ENCODE measurements around the gene MORN1. TPM values are rescaled to one million over a fixed set of nuclear protein-coding genes. Genes with fewer than 3 reads are reported as not detected.
"Not testable (repeated sequence)": the region's sequence is repeated elsewhere in the genome, so short reads cannot be mapped to it uniquely, and the experiment has no call there.

The MORN1 gene
- total RNA-seq, 4 donors from 2014 or later, result 3.0 to 34.0 (median 12.5) TPM

GRCh38 chr1:2299131-2299627, 92.2 kb downstream of the MORN1 start:
- Histone ChIP-seq H3K27ac (peak overlapping the region; percentile 82 to 87 (median 85)), H3K4me3 (no peak overlapping the region), H3K36me3 (peaks cover 0 to 5% (median 0%) of the 10 kb centered on the region in 4 donors), H3K4me1 (peaks cover 35 to 50% (median 44%) of the 10 kb centered on the region in 4 donors), H3K27me3 (no peaks in the 10 kb centered on the region), H3K9me3 (no peaks in the 10 kb centered on the region)
- intact Hi-C loops (cut with DNase I; ENCODE audit: low total_unique reads), result no loop called here
- in situ Hi-C loops (cut with MboI; ENCODE audit: low pct_ligation_motif_present in 1 of 4, low pct_unique_long_range_greater_than_20kb in 1 of 4, low sequenced_read_pairs in 3 of 4), result no loop called here
- 65% methylated on average over 9 of the region's 24 CpGs; no CpG with 5 or more reads in 1 of the 2 donors for WGBS, 2 donors (ENCODE audit: low coverage in 1 of 2)
- TF ChIP-seq POLR2A (IDR thresholded peaks at IDR 0.05) (no peak), EP300 (IDR thresholded peaks at IDR 0.05; ENCODE audit: low read depth) (no peak), POLR2AphosphoS5 (IDR thresholded peaks at IDR 0.05) (no peak)
- TF ChIP-seq, protein P1, sequence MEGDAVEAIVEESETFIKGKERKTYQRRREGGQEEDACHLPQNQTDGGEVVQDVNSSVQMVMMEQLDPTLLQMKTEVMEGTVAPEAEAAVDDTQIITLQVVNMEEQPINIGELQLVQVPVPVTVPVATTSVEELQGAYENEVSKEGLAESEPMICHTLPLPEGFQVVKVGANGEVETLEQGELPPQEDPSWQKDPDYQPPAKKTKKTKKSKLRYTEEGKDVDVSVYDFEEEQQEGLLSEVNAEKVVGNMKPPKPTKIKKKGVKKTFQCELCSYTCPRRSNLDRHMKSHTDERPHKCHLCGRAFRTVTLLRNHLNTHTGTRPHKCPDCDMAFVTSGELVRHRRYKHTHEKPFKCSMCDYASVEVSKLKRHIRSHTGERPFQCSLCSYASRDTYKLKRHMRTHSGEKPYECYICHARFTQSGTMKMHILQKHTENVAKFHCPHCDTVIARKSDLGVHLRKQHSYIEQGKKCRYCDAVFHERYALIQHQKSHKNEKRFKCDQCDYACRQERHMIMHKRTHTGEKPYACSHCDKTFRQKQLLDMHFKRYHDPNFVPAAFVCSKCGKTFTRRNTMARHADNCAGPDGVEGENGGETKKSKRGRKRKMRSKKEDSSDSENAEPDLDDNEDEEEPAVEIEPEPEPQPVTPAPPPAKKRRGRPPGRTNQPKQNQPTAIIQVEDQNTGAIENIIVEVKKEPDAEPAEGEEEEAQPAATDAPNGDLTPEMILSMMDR (IDR thresholded peaks at IDR 0.05), result no peak
- no peak for DNase-seq

- Histone ChIP-seq H3K4me1 (peaks cover 37 to 55% (median 48%) of the 10 kb centered on the region in 4 donors), H3K9me3 (no peaks in the 10 kb centered on the region), H3K27me3 (no peaks in the 10 kb centered on the region), H3K27ac (peak overlapping the region in 3 of 4 donors; percentile 82 to 87 (median 85)), H3K36me3 (peaks cover 0 to under 1% (median 0%) of the 10 kb centered on the region in 4 donors), H3K4me3 (no peak overlapping the region)
- intact Hi-C loops (cut with DNase I; ENCODE audit: low total_unique reads) (no loop called here), in situ Hi-C loops (cut with MboI; ENCODE audit: low pct_ligation_motif_present in 1 of 4, low pct_unique_long_range_greater_than_20kb in 1 of 4, low sequenced_read_pairs in 3 of 4) (no loop called here)
- 80 to 87% methylated on average over 2 to 12 of the region's 12 CpGs for WGBS, 2 donors (ENCODE audit: low coverage in 1 of 2)
- no peak for DNase-seq
- TF ChIP-seq POLR2A (IDR thresholded peaks at IDR 0.05), result no peak
- no peak for TF ChIP-seq EP300 (IDR thresholded peaks at IDR 0.05; ENCODE audit: low read depth)
- TF ChIP-seq POLR2AphosphoS5 (IDR thresholded peaks at IDR 0.05), result no peak
- TF ChIP-seq, protein P1 (IDR thresholded peaks at IDR 0.05), result no peak
Observed at GRCh38 chr1:2298685-2299084, 92.7 kb downstream of the MORN1 start.

DNA sequence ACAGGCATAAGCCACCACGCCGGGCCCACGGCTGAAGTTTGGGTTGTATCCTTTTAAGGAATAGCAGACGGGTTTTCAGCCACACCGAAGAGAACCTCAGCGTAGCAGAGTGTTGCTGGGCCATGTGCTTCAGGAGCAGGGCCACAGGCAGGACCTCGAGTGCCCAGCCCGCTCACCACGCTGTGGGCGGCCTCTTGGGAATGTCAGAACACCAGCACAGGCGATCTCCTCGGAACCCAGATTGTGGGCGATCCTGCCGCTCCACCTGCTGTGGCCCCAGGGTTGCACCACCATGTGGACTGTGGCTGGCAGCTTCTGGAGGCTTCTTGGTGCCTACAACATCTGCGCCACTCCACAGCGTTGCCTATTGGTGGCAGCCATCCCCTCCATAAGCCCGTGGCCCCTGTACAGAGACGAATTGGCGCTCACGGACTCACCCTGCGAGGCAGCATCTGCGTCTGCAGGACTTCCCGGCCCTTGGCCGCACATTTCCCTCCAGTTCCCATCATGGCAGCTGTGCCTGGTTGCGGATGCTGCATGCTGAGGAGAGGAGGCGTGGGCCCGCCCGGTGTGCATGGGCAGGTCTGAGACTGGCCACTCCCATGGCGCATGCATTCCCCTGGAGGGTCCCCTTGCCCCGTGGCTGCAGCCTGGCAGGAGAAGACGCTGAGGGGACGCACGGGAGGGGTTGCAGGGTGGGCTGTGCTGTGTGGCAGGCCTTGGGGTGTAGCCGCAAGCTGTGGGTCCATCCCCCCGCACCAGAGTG, 93.9 kb downstream of the MORN1 start:
- WGBS, 2 donors (ENCODE audit: low coverage in 1 of 2), result 94 to 100% methylated on average over 1 to 27 of the region's 35 CpGs
- peaks cover 42 to 63% (median 52%) of the 10 kb centered on the region in 4 donors for H3K4me1 ChIP-seq
- no peak overlapping the region for H3K27ac ChIP-seq
- intact Hi-C loops (cut with DNase I; ENCODE audit: low total_unique reads), result no loop called here
- TF ChIP-seq POLR2A (IDR thresholded peaks at IDR 0.05) (no peak), EP300 (IDR thresholded peaks at IDR 0.05; ENCODE audit: low read depth) (no peak), POLR2AphosphoS5 (IDR thresholded peaks at IDR 0.05) (no peak)
- TF ChIP-seq, protein P1 (IDR thresholded peaks at IDR 0.05), result no peak
- no peak for DNase-seq
- in situ Hi-C loops (cut with MboI; ENCODE audit: low pct_ligation_motif_present in 1 of 4, low pct_unique_long_range_greater_than_20kb in 1 of 4, low sequenced_read_pairs in 3 of 4), result no loop called here
- H3K4me3 ChIP-seq, result no peak overlapping the region
- H3K9me3 ChIP-seq, result no peaks in the 10 kb centered on the region
- H3K36me3 ChIP-seq, result no peaks in the 10 kb centered on the region
- H3K27me3 ChIP-seq, result no peaks in the 10 kb centered on the region

DNA sequence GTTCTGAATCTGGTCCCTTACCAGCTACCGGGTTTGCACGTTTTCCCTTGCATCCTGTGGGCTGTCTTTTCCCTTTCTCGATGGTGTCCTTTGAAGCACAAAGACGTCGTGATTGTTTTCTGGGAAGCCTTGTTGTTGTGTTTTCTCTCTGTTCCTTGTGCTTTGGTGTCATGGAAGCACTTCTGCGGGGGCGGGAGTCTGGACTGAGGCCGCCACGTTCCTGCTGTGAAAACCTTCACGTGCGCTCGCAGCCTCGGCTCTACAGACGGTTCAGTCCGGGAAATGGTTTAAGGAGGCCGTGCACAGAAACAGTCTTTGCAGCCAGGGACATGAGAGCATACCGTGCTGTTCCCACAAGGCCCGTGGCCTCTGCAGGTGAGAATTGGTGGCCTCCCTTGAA, 94.7 kb downstream of the MORN1 start:
- in situ Hi-C loops (cut with MboI; ENCODE audit: low pct_ligation_motif_present in 1 of 4, low pct_unique_long_range_greater_than_20kb in 1 of 4, low sequenced_read_pairs in 3 of 4), result no loop called here
- no peaks in the 10 kb centered on the region for H3K36me3 ChIP-seq
- DNase-seq, result no peak
- no peak overlapping the region for H3K27ac ChIP-seq
- H3K4me3 ChIP-seq, result no peak overlapping the region
- H3K9me3 ChIP-seq, result no peaks in the 10 kb centered on the region
- H3K27me3 ChIP-seq, result no peaks in the 10 kb centered on the region
- intact Hi-C loops (cut with DNase I; ENCODE audit: low total_unique reads), result no loop called here
- TF ChIP-seq POLR2A (IDR thresholded peaks at IDR 0.05) (no peak), POLR2AphosphoS5 (IDR thresholded peaks at IDR 0.05) (no peak), EP300 (IDR thresholded peaks at IDR 0.05; ENCODE audit: low read depth) (no peak)
- TF ChIP-seq, protein P1 (IDR thresholded peaks at IDR 0.05), result no peak
- 63 to 85% methylated on average over 2 to 18 of the region's 18 CpGs for WGBS, 2 donors (ENCODE audit: low coverage in 1 of 2)
- H3K4me1 ChIP-seq, result peaks cover 39 to 66% (median 56%) of the 10 kb centered on the region in 4 donors

- H3K36me3 ChIP-seq; H3K27ac ChIP-seq; H3K27me3 ChIP-seq; H3K4me3 ChIP-seq; in situ Hi-C loops (cut with MboI; ENCODE audit: low pct_ligation_motif_present in 1 of 4, low pct_unique_long_range_greater_than_20kb in 1 of 4, low sequenced_read_pairs in 3 of 4); H3K9me3 ChIP-seq; DNase-seq; intact Hi-C loops (cut with DNase I; ENCODE audit: low total_unique reads): not testable (repeated sequence)
- peaks cover 39 to 66% (median 56%) of the 10 kb centered on the region in 4 donors for H3K4me1 ChIP-seq
- 77 to 83% methylated on average over 9 of the region's 9 CpGs for WGBS, 2 donors (ENCODE audit: low coverage in 1 of 2)
Observed at GRCh38 chr1:2296211-2296610, 95.1 kb downstream of the MORN1 start.
